Right cardiac atrium (tissue), 5 donors: ENCODE data around the gene TNFSF18. TPM values are rescaled to one million over a fixed set of nuclear protein-coding genes. Genes with fewer than 3 reads are reported as not detected.

ENCODE experiments used
- ATAC-seq, 2 donors: fragments of 200-7000 bp; cut with Tn5 transposase; one replicate each; pipeline versions ENCODE4 v1.8.0 to v1.9.1; 2020; ENCODE audit warnings: moderate library complexity in 2 of 2, mild to moderate bottlenecking in 1 of 2
- DNase-seq, 3 donors: peaks; one replicate each; pipeline ENCODE4 v3.0.0-alpha.2; 2020
- H3K27ac ChIP-seq: one replicate; pipeline ENCODE4 v1.5.1; 2013; ENCODE audit warnings: mild to moderate bottlenecking, low read length, control low read depth, moderate library complexity
- H3K27me3 ChIP-seq: one replicate; pipeline ENCODE4 v1.6.1; 2013; ENCODE audit not compliant: control insufficient read depth, insufficient read depth
- H3K4me1 ChIP-seq: one replicate; pipeline ENCODE4 v1.6.1; 2013; ENCODE audit warnings: low read length; ENCODE audit not compliant: control insufficient read depth, insufficient read depth
- H3K4me3 ChIP-seq: one replicate; pipeline ENCODE4 v1.5.1; 2013; ENCODE audit warnings: low read length, control low read depth
- H3K9me3 ChIP-seq: one replicate; pipeline ENCODE4 v1.6.1; 2013; ENCODE audit warnings: low read length; ENCODE audit not compliant: control insufficient read depth
- WGBS: extraction: QIAGEN DNeasy Blood & Tissue Kit; methylation state at CpG from one replicate; pipeline ENCODE4 v1.1.7; 2013; 5-methylcytosine and 5-hydroxymethylcytosine counted together
- intact Hi-C, 4 donors: fragments of 100-400 bp; cut with DNase I; formaldehyde crosslinking; loops; one replicate each; pipeline versions ENCODE4 v1.11.0 to v1.14.0; 2022 to 2023
- polyA plus RNA-seq: library from polyadenylated mRNA; stranded (reverse); fragments of 200-250 nt; gene quantifications from one replicate; pipeline ENCODE4 v1.2.3, GENCODE V29; 2013
- total RNA-seq, 4 donors: library from RNA; stranded (reverse); fragmentation: NEBNext Ultra II Directional; extraction: Animal tissue kit (Norgen Biotek cat#: 25700); gene quantifications; one replicate each; pipeline ENCODE4 v1.2.1, GENCODE V29; 2021
- donor health status: healthy with polysubstance abuse.
- donor health status: DM: no; HTN: yes; CAD: no.
- donor health status: DM: no; HTN: no; CAD: no.
- donor health status: DM: no; HTN: yes; CAD: no; lungs with severe emphysema.
- donor health status: DM: yes; HTN: yes; CAD: no.

The TNFSF18 gene
- total and polyA plus RNA-seq, 5 donors = not detected

DNA sequence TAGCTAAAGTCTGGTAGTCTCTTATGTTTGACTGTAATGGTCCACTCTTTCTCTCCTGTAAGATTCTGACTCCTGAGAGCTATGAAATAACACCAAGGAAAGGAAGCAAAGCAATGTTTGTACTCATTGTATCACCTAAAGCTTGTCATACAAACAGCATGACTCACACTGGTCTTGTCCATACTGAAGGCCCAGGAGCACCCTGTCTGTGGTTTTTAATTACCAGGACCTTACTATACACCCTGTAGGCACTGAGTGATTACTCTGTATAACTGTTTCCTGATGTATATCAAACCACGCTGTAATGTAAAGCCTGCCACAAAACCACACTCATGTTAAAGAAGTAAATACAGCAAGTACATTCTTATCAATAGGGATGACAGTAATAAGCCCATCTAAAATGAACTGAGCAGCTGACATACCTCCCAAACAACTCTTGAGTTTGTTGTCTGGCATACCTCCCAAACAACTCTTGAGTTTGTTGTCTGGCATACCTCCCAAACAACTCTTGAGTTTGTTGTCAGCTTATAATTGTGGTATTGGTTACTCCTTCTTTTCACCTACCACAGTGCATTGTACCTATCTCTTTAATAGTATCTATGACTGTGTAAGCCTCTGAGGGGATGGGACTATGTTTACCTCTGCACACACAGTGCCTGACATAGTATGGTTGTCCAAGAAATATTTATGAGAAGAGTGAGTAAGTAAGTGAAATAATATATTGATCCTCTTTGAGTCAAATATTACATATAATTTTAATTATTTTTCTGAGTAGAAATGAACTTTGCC is 11.6 kb upstream of the TNFSF18 start:
- no peak for ATAC-seq
- 90% methylated on average over 1 of the region's 1 CpG for WGBS
- intact Hi-C loops = no loop called here

DNA sequence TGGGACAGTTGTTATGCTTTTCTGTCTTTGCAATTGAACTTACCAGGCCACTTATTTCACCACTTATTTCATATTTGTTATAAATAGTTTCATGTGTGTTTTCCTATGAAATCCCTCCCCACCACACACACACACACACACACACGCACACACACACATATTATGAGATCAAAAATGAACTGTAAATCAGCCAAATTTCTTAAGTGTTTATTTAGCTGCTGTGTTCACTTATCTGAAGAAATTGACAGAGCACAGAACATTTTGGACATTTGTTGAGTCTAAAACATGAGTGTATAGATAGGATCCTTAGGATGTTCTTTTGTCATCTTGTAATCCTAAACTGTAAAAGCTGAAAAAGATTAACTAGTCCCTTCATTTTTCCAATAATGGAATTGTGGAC is 7.8 kb upstream of the TNFSF18 start:
- Histone ChIP-seq H3K4me1 (no peaks in the 10 kb centered on the region), H3K27me3 (no peaks in the 10 kb centered on the region), H3K9me3 (no peaks in the 10 kb centered on the region), H3K27ac (no peak overlapping the region), H3K4me3 (no peak overlapping the region)
- no peak for DNase-seq
- no peak for ATAC-seq
- intact Hi-C loops = no loop called here
- WGBS = 77% methylated on average over 1 of the region's 1 CpG

More for the DNA sequence above, 11.6 kb upstream of the TNFSF18 start:
- DNase-seq = no peak
- no peaks in the 10 kb centered on the region for H3K9me3 ChIP-seq
- no peak overlapping the region for H3K4me3 ChIP-seq
- no peaks in the 10 kb centered on the region for H3K4me1 ChIP-seq
- no peak overlapping the region for H3K27ac ChIP-seq
- H3K27me3 ChIP-seq = no peaks in the 10 kb centered on the region

DNA sequence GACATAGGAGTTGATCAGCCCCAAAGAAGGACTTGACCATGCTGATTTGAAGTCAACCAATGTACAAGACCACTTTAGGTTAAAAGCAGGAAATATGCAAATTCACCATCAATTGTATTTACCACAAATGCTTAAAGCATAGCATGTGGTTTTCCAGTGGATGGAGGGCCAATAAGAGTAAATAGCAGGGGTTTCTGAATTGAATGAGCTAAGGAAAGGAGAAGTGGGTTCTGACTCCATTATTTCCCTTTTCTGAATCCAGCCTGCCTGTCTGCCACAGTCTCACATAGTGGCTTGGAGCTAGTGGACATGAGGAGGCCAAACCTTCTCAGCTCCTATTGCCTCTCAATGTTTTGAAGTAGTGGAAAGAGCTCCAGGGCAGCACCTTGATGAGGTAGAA is 7.2 kb upstream of the TNFSF18 start:
- no peak overlapping the region for H3K27ac ChIP-seq
- intact Hi-C loops = no loop called here
- H3K9me3 ChIP-seq = no peaks in the 10 kb centered on the region
- no peaks in the 10 kb centered on the region for H3K4me1 ChIP-seq
- ATAC-seq (no peak), DNase-seq (no peak)
- H3K4me3 ChIP-seq = no peak overlapping the region
- no peaks in the 10 kb centered on the region for H3K27me3 ChIP-seq

DNA sequence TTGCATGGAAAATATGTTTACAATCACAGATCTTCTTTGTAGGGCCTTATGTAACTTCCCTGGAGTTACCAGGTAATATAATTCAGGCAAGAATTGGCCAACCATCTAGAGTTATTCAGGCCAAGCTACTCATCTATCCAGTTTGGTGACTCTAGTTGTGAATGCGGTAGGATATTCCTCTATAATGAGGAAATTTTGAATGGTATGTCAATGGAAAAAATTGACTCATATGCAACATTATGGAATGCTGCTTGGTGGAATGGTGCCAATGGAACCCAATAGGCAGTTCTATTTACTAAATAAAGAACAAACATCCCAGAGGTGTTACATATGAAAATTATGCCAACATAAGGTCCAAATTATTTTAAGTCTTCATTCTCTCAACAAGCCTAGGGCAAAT is 5.6 kb upstream of the TNFSF18 start:
- Histone ChIP-seq H3K27me3 (no peaks in the 10 kb centered on the region), H3K4me3 (no peak overlapping the region), H3K27ac (no peak overlapping the region), H3K4me1 (no peaks in the 10 kb centered on the region), H3K9me3 (no peaks in the 10 kb centered on the region)
- ATAC-seq (no peak), DNase-seq (no peak)
- 88% methylated on average over 1 of the region's 1 CpG for WGBS
- intact Hi-C loops = no loop called here

DNA sequence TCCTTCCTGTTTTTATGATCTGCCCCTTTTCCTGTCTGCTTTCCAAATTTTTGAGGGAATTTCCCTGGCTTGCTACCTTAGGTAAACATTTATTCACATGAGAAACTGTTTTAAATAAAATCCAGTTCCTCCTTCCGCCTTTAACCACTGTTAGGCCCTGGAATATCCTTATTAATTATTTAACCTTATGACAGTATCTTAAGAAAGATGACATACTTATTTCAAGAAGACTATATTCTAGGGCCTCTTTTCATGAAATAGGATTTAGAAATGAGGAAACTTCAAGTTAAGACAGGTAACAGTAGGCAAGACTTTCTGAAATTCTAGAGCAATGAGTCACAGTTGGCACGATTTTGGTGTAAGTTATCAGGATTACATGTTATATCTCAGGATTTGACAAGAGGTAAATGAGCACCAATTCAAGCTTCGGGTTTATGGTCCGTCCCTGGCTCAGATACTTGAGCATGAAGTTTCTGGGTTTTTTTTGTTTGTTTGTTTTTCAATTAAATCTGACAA is 2.0 kb upstream of the TNFSF18 start:
- WGBS = 69% methylated on average over 4 of the region's 4 CpGs
- Histone ChIP-seq H3K27ac (no peak overlapping the region), H3K27me3 (no peaks in the 10 kb centered on the region), H3K4me1 (no peaks in the 10 kb centered on the region), H3K9me3 (no peaks in the 10 kb centered on the region), H3K4me3 (no peak overlapping the region)
- intact Hi-C loops = no loop called here
- no peak for DNase-seq
- ATAC-seq = no peak

DNA sequence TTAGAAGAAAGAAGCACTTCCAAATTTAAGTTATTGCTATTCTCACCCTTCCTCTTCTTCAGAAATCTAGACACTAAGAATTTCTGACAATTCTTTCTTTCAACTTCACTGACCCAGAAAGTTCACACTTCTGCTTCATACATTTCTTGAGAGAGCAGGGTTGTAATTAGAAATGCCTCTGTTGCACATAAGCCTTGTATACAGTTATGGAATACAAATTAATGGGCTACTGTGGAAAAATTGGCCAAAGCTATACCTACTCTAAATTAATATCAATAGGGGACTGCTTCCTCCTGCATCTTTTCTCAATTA is 1.5 kb downstream of the TNFSF18 start:
- H3K9me3 ChIP-seq = no peaks in the 10 kb centered on the region
- H3K4me3 ChIP-seq = no peak overlapping the region
- H3K4me1 ChIP-seq = no peaks in the 10 kb centered on the region
- no peak for ATAC-seq
- no peak for DNase-seq
- intact Hi-C loops = no loop called here
- H3K27me3 ChIP-seq = no peaks in the 10 kb centered on the region
- H3K27ac ChIP-seq = no peak overlapping the region

DNA sequence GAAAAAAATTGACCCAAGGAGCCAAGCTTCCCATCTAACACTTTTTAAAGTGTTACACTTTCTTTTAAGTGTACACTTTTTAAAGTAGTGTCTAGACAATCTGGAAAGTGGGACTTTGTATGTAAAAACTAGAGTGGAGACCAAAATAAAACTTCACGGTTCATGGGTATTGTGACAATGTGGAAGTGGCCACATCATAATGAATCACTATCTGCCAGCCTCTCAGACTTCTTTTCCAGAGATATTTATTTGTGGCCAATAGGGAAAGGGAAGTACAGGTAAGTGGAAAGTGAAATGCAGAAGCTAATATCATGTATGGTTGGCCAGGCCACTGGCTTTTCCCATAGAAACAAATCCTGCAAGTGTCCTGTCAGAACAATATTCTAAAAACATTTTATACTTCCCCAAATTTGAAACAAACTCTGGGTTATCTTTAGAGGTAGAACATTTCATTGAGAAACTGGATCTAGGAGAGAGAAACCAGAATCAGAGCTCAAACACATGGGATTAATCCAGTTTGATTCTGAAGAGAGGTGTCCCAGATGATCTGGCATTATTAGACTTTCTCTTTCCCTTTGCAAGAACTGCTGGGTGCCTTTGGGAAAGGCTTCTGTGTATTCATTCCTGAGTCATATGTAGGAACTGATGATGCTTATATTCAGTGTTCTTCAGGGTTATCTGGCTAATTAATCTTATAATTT is 2.0 kb downstream of the TNFSF18 start:
- 79% methylated on average over 1 of the region's 1 CpG for WGBS

DNA sequence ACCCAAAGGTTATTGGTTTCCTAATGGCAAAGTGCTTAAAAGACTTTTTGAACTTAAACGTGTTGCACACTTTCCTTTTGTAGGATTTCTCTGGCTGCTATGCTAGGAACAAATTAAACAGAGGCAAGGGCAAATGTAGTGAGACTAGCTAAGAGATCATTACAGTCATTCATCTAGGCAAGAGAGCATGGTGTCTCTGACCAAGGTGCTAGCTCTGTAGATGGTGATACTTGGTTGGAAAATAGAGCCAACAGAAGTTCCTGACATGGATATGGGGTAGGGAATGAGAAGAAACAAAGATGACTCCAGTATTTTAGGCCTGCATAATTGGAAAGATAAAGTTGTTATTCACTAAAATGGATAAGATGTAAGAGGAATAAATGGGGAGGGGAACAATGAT is 6.1 kb downstream of the TNFSF18 start:
- DNase-seq (no peak), ATAC-seq (no peak)
- 92% methylated on average over 1 of the region's 1 CpG for WGBS
- intact Hi-C loops = no loop called here
- Histone ChIP-seq H3K4me3 (no peak overlapping the region), H3K9me3 (no peaks in the 10 kb centered on the region), H3K4me1 (no peaks in the 10 kb centered on the region), H3K27ac (no peak overlapping the region), H3K27me3 (no peaks in the 10 kb centered on the region)

More for the DNA sequence above, 2.0 kb downstream of the TNFSF18 start:
- H3K4me1 ChIP-seq = no peaks in the 10 kb centered on the region
- H3K4me3 ChIP-seq = no peak overlapping the region
- no peaks in the 10 kb centered on the region for H3K9me3 ChIP-seq
- intact Hi-C loops = no loop called here
- ATAC-seq (no peak), DNase-seq (no peak)
- no peaks in the 10 kb centered on the region for H3K27me3 ChIP-seq
- H3K27ac ChIP-seq = no peak overlapping the region

DNA sequence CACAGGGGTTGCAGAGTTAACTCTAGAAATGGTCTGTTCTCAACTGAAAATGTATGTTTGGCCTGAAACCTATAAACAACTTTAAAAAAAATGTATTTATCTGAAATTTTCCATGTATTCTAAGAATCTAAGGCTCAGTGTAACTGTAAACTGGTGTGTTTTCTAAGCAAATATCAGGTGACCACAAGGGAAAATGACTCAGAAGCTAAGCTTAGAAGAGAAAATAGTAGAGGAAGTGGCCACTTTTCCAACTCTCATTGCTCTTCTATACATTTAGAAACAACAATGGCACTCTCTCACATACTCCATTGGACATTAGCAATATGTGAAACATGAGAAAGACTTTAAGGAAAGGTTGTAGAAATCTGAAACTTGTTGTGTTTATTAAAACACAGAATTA is 7.5 kb downstream of the TNFSF18 start:
- H3K4me1 ChIP-seq = no peaks in the 10 kb centered on the region
- intact Hi-C loops = no loop called here
- DNase-seq (no peak), ATAC-seq (no peak)
- no peak overlapping the region for H3K27ac ChIP-seq
- no peaks in the 10 kb centered on the region for H3K9me3 ChIP-seq
- H3K27me3 ChIP-seq = no peaks in the 10 kb centered on the region
- H3K4me3 ChIP-seq = no peak overlapping the region

DNA sequence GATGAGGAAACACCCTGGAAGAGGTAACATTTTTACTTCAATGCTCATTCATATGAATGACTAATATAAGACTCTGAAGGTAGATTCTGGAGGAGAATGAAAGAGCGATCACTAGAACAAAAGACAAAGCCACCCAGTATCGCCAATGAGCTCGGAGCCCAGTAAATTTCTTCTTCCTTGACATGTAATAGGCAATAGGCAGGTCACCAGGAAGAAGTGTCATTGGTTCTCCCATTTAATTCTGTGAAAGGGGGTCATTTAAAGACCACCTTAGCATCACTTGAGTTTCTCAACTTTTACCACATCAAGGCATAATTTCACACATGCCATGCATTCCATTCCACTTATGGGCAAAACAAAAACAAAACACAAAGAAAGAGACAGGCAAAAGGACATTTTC is 7.9 kb downstream of the TNFSF18 start:
- ATAC-seq = no peak
- H3K9me3 ChIP-seq = no peaks in the 10 kb centered on the region
- no peaks in the 10 kb centered on the region for H3K4me1 ChIP-seq
- WGBS = 97% methylated on average over 3 of the region's 3 CpGs
- DNase-seq = no peak
- no peak overlapping the region for H3K4me3 ChIP-seq
- no peak overlapping the region for H3K27ac ChIP-seq
- no peaks in the 10 kb centered on the region for H3K27me3 ChIP-seq
- intact Hi-C loops = no loop called here

DNA sequence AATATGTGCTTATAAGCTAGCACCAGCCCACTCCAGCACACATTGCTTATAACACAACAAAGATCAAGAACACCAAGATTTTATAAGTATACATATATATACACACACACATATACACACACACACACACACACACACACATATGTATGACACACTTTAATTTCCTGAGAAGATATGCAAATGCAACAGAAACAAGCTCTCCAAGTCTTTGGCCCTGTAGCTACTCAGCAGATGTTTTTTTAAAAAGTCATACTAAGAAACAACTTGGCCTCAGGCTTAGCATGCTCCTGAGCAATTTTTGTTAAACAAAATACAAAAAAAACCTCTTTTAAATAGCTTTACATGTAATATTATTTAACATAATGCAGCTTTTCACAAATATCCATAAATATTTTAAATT is 11.1 kb downstream of the TNFSF18 start:
- intact Hi-C loops = no loop called here
- H3K9me3 ChIP-seq = no peaks in the 10 kb centered on the region
- no peak for ATAC-seq

More for the DNA sequence above, 11.1 kb downstream of the TNFSF18 start:
- no peaks in the 10 kb centered on the region for H3K27me3 ChIP-seq
- DNase-seq = no peak
- H3K4me3 ChIP-seq = no peak overlapping the region
- no peaks in the 10 kb centered on the region for H3K4me1 ChIP-seq
- no peak overlapping the region for H3K27ac ChIP-seq
